Fibroblast of mammary gland (primary cell): Measurements from ENCODE around the gene B3GALT4.
"Not testable (repeated sequence)": the region's sequence is repeated elsewhere in the genome, so short reads cannot be mapped to it uniquely, and the experiment has no call there.

Experiments
- DNase-seq: peaks from one replicate; pipeline ENCODE4 v3.0.0-alpha.2; 2010; ENCODE audit warnings: low read depth
- H3K4me3 ChIP-seq: 2 replicates; pipeline ENCODE4 v1.5.1; 2011; ENCODE audit warnings: low read depth, mild to moderate bottlenecking, low read length, moderate library complexity; ENCODE audit not compliant: control insufficient read depth
- TF ChIP-seq, protein P1 (sequence below): conservative IDR thresholded peaks from 2 replicates; pipeline ENCODE4 v1.5.1; 2011; ENCODE audit warnings: low read depth, low read length, inconsistent platforms; ENCODE audit not compliant: control insufficient read depth, insufficient read depth

The B3GALT4 gene

DNA sequence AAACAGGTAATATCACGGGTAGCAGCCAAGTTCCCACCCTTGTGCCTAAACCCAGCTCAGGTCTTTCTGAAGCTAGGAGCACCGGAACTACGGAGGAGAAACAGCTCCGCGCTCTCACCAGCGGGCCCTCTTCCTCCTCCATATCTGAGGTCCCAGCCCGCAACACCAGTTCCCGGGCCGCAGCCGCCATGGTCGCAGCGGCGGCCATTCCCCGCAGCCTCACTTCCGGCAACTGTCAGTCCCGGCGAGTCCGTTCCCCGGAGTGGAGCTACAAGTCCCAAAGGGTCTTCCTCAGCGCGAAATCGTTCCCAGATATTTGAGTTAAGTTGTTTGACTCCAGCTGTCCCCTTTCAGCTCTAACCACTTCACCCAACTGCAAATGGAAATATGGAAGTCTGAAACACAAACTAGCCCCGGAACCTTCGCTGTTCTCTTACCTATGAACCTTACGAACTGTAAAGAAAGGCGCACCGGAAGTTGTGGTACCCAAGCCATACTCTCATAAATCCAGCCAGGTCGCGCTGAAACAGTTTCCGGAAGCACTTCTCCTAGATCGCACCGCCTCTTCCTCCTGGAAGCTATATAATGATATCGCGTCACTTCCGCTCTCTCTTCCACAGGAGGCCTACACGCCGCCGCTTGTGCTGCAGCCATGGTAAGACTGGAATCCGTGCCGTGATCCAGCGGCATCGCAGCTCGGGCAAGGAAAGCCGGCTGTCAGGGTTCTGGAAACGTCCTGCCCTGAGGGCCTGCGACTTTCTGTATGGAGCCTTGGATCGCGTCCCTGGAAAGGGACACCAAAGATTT is 5.3 kb upstream of the B3GALT4 start, which contains the start of the genes RPS18 and VPS52:
RPS18 (plus strand) TSS at position 608 of the 807 bp plus-strand sequence; CDS start at position 653, 45 bp downstream.
VPS52 (minus strand) TSS at position 409 of the 807 bp plus-strand sequence; CDS start at position 208, 201 bp downstream.
- peak within 1 kb of the TSS; percentile 100 for H3K4me3 ChIP-seq
- peak; percentile 99 for DNase-seq
- TF ChIP-seq, protein P1, sequence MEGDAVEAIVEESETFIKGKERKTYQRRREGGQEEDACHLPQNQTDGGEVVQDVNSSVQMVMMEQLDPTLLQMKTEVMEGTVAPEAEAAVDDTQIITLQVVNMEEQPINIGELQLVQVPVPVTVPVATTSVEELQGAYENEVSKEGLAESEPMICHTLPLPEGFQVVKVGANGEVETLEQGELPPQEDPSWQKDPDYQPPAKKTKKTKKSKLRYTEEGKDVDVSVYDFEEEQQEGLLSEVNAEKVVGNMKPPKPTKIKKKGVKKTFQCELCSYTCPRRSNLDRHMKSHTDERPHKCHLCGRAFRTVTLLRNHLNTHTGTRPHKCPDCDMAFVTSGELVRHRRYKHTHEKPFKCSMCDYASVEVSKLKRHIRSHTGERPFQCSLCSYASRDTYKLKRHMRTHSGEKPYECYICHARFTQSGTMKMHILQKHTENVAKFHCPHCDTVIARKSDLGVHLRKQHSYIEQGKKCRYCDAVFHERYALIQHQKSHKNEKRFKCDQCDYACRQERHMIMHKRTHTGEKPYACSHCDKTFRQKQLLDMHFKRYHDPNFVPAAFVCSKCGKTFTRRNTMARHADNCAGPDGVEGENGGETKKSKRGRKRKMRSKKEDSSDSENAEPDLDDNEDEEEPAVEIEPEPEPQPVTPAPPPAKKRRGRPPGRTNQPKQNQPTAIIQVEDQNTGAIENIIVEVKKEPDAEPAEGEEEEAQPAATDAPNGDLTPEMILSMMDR = no peak

DNA sequence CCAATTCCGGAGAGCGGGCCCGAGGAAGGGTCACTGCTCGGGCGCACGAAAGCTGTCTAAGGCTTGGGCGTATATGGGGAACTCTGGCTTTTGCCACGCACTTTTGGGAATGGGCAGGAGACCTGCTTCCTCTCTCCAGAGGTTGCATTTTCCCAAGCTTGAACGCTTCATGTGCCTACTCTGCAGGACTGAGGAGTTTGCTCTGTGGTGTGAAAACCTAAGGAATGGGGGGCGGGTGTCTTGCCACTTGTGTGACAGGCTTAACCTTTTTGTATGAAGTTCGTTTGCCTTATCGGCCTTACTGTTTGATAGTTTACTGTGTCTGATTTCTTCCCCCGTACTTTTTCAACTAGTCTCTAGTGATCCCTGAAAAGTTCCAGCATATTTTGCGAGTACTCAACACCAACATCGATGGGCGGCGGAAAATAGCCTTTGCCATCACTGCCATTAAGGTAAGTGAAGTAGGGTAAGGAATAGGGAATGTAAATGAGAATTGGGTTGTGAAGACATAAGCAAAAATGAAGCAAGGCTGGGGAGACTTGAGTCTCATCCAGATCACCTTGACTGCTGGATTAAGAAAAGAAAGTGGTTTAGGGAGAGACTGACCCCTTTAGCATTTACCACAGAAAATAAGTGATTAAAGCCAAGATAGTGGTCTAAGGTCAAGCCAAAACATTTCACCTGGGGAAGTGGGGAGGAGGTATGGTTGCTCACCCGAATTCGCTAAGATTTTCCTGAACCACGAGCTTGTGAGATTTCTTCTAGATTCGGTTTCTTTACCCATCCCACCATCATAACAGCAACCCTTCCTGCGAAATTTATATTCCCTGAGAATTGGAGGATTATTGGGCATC is 4.4 kb upstream of the B3GALT4 start:
- TF ChIP-seq, protein P1 = no peak
- peak; percentile 20 for DNase-seq

GRCh38 chr6:33273129-33273923 is 3.6 kb upstream of the B3GALT4 start:
- DNase-seq = no peak
- TF ChIP-seq, protein P1 = no peak
- H3K4me3 ChIP-seq = peak overlapping the region; percentile 100

More for the DNA sequence above, 4.4 kb upstream of the B3GALT4 start:
- H3K4me3 ChIP-seq = peak overlapping the region; percentile 100

- TF ChIP-seq, protein P1 = no peak
- peak overlapping the region; percentile 100 for H3K4me3 ChIP-seq
- no peak for DNase-seq
These were observed 2.7 kb upstream of the B3GALT4 start for GRCh38 chr6:33273924-33274902.

DNA sequence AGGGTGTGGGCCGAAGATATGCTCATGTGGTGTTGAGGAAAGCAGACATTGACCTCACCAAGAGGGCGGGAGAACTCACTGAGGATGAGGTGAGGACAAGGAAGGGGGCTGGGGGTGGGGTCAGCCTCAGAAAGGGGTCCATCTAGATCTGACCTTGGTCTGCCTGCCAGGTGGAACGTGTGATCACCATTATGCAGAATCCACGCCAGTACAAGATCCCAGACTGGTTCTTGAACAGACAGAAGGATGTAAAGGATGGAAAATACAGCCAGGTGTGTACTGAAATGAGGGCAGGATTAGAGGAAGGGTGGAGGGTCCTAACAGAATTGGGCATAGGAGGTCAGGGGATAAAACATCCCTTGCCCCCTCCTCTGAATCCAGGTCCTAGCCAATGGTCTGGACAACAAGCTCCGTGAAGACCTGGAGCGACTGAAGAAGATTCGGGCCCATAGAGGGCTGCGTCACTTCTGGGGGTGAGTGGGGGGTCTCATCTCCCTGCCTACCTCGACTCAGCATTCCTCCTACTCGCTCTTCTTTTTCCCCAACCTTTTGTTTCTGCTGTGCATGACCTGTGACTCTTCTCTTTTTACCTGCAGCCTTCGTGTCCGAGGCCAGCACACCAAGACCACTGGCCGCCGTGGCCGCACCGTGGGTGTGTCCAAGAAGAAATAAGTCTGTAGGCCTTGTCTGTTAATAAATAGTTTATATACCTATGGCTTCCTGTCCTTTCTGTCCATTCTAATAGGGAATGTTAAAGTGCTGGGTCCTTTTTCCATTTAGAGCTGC is 935 bp upstream of the B3GALT4 start:
- not testable (repeated sequence) for DNase-seq
- peak overlapping the region; percentile 100 for H3K4me3 ChIP-seq

DNA sequence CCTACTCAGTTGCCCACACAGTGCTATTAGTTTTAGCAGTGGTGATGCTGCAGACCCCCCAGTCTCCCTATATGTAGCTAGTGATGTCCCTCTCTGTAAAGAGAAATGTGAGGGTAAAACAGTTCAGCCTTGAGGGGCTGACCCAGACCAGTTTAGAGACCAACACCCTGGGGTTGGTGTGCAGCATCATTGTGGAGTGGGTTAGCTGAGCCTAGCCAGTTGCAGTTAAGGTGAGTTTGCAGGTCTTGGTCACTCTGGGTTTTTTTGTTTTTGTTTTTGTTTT is 401 bp upstream of the B3GALT4 start:
- DNase-seq = no peak
- TF ChIP-seq, protein P1 = no peak
- H3K4me3 ChIP-seq = peak overlapping the region; percentile 35
